Activated CD8-positive, alpha-beta T cell treated with anti-CD3 and anti-CD28 coated beads, Interleukin-2, amount 10 ng/mL, durations not matched to agents 7 days and 5 days (primary cell): ENCODE data around the gene PALD1. TPM values are rescaled to one million over a fixed set of nuclear protein-coding genes. Genes with fewer than 3 reads are reported as not detected.

Experiments
- ATAC-seq: fragments of 150-1000 bp; cut with Tn5 transposase; one replicate; pipeline ENCODE4 v1.10.0; 2021; ENCODE audit warnings: moderate library complexity
- CTCF ChIA-PET: fragments of 350-600 bp; sonication (Branson Sonifier 250); formaldehyde crosslinking; loops from one replicate; lab custom pipeline; 2021; ENCODE audit warnings: antibody characterized with exemption; lab: Charles Lee
- POLR2A ChIA-PET: fragments of 350-600 bp; sonication (Branson Sonifier 250); formaldehyde crosslinking; loops from one replicate; lab custom pipeline; 2021; ENCODE audit warnings: antibody characterized with exemption; lab: Charles Lee
- DNase-seq: peaks from one replicate; pipeline ENCODE4 v3.0.0-alpha.2; 2020
- H3K27ac Mint-ChIP-seq: one replicate; pipeline ENCODE4 v1.8.0; 2021; ENCODE audit warnings: mild to moderate bottlenecking, mixed read lengths
- H3K27me3 Mint-ChIP-seq: one replicate; pipeline ENCODE4 v1.8.0; 2021; ENCODE audit warnings: low read depth, mixed read lengths
- H3K36me3 Mint-ChIP-seq: one replicate; pipeline ENCODE4 v1.8.0; 2021; ENCODE audit warnings: low read depth, mixed read lengths
- H3K4me1 Mint-ChIP-seq: one replicate; pipeline ENCODE4 v1.8.0; 2021; ENCODE audit warnings: low read depth, mixed read lengths
- H3K4me3 Mint-ChIP-seq: one replicate; pipeline ENCODE4 v1.8.0; 2021; ENCODE audit warnings: mild to moderate bottlenecking, mixed read lengths
- H3K9me3 Mint-ChIP-seq: one replicate; pipeline ENCODE4 v1.8.0; 2022; ENCODE audit warnings: mixed read lengths; ENCODE audit not compliant: insufficient read depth
- total RNA-seq, 2 experiments: library from RNA; stranded (reverse); gene quantifications; one replicate each; pipeline ENCODE4 v1.2.3, GENCODE V29; 2021

PALD1 gene
- total RNA-seq, 2 experiments from 2014 or later = 6.2 to 6.5 TPM

DNA sequence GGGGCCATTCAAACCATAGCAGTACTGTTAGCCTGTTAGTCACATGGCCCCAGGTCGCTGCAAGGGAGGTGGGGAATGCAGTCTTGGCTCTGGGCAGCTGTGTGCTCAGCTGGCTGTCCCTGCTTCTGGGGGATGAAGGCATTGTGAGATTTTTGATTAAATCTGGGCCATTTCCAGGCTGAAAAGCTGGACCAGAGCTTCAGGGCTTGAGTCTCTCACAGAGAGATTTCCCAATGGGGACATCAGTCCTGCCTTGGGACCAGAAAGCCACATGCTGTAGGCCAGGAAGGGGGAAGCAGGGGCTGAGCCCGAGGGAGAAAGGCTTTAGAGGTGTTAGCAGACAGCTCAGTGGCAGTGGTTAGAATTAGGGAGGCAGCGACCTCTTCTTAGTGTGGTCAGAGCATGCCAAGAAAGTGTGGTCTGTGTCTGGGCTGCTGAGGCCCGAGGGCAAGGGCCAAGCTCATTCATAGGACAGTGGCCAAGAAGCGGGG is 33.6 kb downstream of the PALD1 start:
- ATAC-seq (no peak), DNase-seq (no peak)
- H3K4me3 Mint-ChIP-seq = no peak overlapping the region
- CTCF ChIA-PET = interaction anchor here (1.5 kb wide), 1 partner anchor 18 kb away, joined by 5 read pairs; no protein-coding TSS in a partner anchor
- H3K4me1 Mint-ChIP-seq = peaks cover 3% of the 10 kb centered on the region
- POLR2A ChIA-PET = no interaction called here
- no peaks in the 10 kb centered on the region for H3K36me3 Mint-ChIP-seq
- H3K27me3 Mint-ChIP-seq = peaks cover 5% of the 10 kb centered on the region
- no peak overlapping the region for H3K27ac Mint-ChIP-seq
- H3K9me3 Mint-ChIP-seq = no peaks in the 10 kb centered on the region

DNA sequence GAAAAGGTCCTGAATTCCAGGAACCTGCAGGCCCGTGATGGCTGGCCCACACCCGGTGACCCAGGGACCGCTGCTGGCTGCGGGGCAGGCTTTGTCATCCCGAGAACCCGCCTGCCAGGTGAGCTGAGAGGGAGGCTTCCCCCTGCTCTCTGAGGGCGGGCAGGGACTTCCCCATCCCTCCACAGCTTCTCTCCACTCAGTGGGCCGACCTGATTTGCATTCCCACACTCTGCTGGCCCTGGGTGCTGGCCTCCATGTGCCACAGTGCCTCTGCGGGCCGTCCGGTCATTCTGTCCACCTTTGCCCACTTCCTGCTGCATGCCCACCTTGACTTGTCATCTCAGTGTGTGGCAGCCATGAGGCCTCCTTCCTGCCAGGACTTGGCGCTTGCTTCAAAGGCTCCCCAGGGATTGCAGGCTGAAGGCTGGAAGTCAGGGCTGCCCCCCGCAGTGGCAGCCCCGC is 35.3 kb downstream of the PALD1 start:
- ATAC-seq (no peak), DNase-seq (no peak)
- peaks cover 3% of the 10 kb centered on the region for H3K4me1 Mint-ChIP-seq
- ChIA-PET CTCF (no interaction called here), POLR2A (no interaction called here)
- H3K36me3 Mint-ChIP-seq = no peaks in the 10 kb centered on the region
- H3K27ac Mint-ChIP-seq = no peak overlapping the region
- no peak overlapping the region for H3K4me3 Mint-ChIP-seq
- no peaks in the 10 kb centered on the region for H3K9me3 Mint-ChIP-seq
- peaks cover 5% of the 10 kb centered on the region for H3K27me3 Mint-ChIP-seq

DNA sequence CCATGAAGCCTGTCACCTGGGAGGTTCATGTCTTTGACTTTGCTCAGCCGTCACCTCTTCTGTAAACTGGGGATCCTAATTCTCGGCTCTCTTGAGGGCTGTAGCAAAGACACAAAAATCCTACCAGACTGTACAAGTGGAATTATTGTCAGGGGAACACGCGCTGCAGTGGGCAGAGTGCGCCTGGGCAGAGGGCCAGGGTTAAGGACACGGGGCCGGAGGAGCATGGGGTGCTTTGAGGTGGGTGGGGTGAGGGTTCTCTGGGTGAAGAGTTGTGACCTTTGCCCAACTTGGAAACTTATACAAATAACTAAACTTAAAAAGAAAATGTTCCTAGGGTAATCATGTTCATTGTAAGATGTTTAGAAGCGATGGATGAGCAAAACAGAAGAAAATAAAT is 36.0 kb downstream of the PALD1 start:
- POLR2A ChIA-PET = no interaction called here
- no peak overlapping the region for H3K4me3 Mint-ChIP-seq
- ATAC-seq (no peak), DNase-seq (no peak)
- no peaks in the 10 kb centered on the region for H3K9me3 Mint-ChIP-seq
- CTCF ChIA-PET = interaction anchor here (1.0 kb wide), 1 partner anchor 45 kb away, joined by 3 read pairs; no protein-coding TSS in a partner anchor
- H3K36me3 Mint-ChIP-seq = no peaks in the 10 kb centered on the region
- peak overlapping the region; percentile 55 for H3K27ac Mint-ChIP-seq
- H3K4me1 Mint-ChIP-seq = peaks cover 3% of the 10 kb centered on the region
- peaks cover 5% of the 10 kb centered on the region for H3K27me3 Mint-ChIP-seq

DNA sequence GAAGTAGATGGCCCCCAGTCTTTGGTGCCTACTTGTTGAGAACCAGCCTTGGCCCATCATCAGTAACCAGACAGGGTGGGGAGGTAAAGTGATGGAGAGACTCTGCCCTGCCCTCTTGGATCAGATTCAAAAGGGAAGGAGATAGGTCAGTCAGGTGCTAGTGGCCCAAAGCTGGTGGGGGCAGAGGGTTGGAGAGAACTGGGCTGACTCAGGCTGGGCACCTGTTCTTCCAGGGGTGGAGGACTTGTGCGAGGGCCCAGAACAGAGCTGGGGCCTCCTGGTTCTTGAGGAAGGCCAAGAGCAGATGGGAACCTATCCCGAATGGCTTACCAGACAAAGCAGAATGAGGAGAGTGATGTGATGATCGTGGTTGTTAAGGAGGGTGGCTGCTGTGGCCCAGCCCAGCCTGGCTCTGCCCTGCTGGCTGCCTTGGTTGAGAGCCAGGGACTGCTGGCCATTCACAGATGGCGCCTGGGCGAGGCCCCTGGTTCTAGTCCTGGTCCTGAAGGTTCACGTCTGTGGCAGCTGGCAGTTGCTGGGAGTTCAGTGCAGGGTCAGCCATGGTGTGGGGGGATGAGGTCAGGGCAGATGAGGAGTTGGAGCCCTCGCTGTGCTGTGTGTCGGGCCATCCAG is 36.6 kb downstream of the PALD1 start:
- Mint-ChIP-seq H3K27me3 (peaks cover 5% of the 10 kb centered on the region), H3K9me3 (no peaks in the 10 kb centered on the region), H3K27ac (no peak overlapping the region), H3K36me3 (no peaks in the 10 kb centered on the region), H3K4me1 (peaks cover 3% of the 10 kb centered on the region), H3K4me3 (no peak overlapping the region)
- ChIA-PET POLR2A (no interaction called here), CTCF (interaction anchor here (1.0 kb wide), 1 partner anchor 44 kb away, joined by 3 read pairs; no protein-coding TSS in a partner anchor)
- ATAC-seq (no peak), DNase-seq (no peak)

DNA sequence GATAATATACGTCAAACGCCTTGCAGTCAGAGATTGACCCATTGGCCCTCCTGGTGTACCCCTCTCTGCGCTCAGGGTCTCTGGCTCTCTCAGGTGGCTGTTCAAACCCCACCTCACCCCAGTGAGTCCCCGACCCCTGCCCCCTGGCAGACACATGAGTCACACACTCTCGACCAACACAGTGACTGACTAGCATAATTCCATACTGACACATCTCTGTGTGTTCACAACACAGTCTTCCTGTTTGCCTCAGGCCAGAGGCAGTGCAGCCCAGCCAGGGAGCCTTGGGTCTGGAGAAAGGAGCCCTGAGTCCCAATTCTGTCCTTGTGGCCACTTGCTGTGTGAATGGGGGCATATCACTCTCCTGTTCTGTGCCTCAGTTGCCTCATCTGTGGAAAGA is 40.1 kb downstream of the PALD1 start:
- Mint-ChIP-seq H3K27ac (no peak overlapping the region), H3K36me3 (no peaks in the 10 kb centered on the region), H3K27me3 (peaks cover 2% of the 10 kb centered on the region), H3K9me3 (no peaks in the 10 kb centered on the region), H3K4me1 (peaks cover 4% of the 10 kb centered on the region), H3K4me3 (no peak overlapping the region)
- ChIA-PET POLR2A (no interaction called here), CTCF (no interaction called here)
- DNase-seq = no peak
- ATAC-seq = no peak

DNA sequence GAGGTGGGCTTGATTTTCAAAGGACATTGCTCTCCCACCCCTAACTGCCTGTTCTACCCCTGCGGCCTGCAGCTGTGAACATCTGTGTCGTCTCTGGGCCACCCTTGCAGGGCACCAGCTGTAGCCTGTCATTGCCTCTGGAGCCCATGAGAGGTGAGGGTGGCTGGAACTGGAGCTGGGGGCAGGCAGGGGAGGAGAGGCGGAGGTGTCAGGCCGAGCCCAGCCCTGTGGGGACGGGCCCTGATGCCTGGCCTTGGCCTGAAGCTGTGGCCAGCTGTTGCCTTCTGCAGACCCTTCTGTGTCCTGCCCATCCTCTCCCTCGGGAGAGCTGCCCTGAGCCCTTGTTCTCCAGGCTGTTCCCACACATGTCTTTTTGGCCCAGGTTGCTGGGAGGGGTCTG is 44.5 kb downstream of the PALD1 start:
- H3K4me3 Mint-ChIP-seq = no peak overlapping the region
- POLR2A ChIA-PET = no interaction called here
- CTCF ChIA-PET = interaction anchor here (1.6 kb wide), 1 partner anchor 15 kb away, joined by 4 read pairs; no protein-coding TSS in a partner anchor
- no peaks in the 10 kb centered on the region for H3K27me3 Mint-ChIP-seq
- H3K36me3 Mint-ChIP-seq = no peaks in the 10 kb centered on the region
- ATAC-seq = no peak
- H3K4me1 Mint-ChIP-seq = peaks cover 4% of the 10 kb centered on the region
- no peak for DNase-seq
- no peak overlapping the region for H3K27ac Mint-ChIP-seq
- H3K9me3 Mint-ChIP-seq = no peaks in the 10 kb centered on the region

DNA sequence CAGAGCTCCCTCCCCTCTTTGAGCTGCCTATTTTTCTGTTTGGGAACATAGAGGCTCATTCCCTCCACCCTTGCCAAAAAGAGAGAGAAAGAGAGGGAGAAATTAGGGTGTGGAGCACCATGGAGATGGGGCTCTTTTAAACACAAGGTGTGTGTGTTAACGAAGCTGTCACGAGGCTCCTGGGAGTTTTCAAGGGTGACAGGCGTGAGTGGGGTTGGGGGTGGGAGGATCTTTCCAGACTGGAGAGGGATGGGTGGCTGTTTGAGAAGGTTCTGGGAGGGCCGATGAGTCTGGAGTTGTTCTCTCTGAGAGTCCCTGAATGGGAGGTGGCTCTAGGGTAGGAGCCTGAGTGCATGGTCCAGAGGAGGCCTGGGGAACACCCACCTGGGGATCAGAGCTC is 45.0 kb downstream of the PALD1 start:
- ChIA-PET CTCF (interaction anchor here (1.6 kb wide), 2 partner anchors 15 to 35 kb away, joined by 4 read pairs; no protein-coding TSS in a partner anchor), POLR2A (no interaction called here)
- no peak for ATAC-seq

DNA sequence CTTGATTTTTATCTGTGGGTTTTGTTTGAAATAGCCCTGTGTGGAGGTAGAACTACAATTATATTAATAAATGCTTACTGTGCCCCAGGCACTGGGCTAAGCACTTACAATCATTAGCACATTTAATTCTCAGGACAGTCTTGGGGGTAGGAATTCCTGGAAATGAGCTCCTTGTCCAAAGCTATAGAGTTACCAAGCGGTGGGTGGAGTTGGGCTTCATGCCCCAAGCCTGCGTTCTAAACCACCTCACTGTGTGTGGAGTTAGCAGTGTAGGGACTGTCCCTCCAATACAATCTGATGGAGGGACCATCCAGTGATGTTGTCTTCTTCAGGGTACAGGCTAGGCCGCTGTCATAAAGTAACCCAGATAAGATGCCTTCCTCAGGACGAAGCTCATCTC is 49.7 kb downstream of the PALD1 start:
- ATAC-seq (no peak), DNase-seq (no peak)
- no peaks in the 10 kb centered on the region for H3K9me3 Mint-ChIP-seq
- POLR2A ChIA-PET = no interaction called here
- CTCF ChIA-PET = interaction anchor here (1.0 to 1.2 kb wide), 3 partner anchors 9 to 67 kb away, joined by 3 to 4 read pairs (median 3); no protein-coding TSS in a partner anchor
- no peaks in the 10 kb centered on the region for H3K27me3 Mint-ChIP-seq
- H3K36me3 Mint-ChIP-seq = no peaks in the 10 kb centered on the region
- H3K4me1 Mint-ChIP-seq = peaks cover 7% of the 10 kb centered on the region
- no peak overlapping the region for H3K27ac Mint-ChIP-seq
- no peak overlapping the region for H3K4me3 Mint-ChIP-seq

More for the DNA sequence above, 45.0 kb downstream of the PALD1 start:
- Mint-ChIP-seq H3K9me3 (no peaks in the 10 kb centered on the region), H3K27me3 (no peaks in the 10 kb centered on the region), H3K27ac (no peak overlapping the region), H3K4me3 (no peak overlapping the region), H3K4me1 (peaks cover 4% of the 10 kb centered on the region), H3K36me3 (no peaks in the 10 kb centered on the region)
- DNase-seq = no peak

DNA sequence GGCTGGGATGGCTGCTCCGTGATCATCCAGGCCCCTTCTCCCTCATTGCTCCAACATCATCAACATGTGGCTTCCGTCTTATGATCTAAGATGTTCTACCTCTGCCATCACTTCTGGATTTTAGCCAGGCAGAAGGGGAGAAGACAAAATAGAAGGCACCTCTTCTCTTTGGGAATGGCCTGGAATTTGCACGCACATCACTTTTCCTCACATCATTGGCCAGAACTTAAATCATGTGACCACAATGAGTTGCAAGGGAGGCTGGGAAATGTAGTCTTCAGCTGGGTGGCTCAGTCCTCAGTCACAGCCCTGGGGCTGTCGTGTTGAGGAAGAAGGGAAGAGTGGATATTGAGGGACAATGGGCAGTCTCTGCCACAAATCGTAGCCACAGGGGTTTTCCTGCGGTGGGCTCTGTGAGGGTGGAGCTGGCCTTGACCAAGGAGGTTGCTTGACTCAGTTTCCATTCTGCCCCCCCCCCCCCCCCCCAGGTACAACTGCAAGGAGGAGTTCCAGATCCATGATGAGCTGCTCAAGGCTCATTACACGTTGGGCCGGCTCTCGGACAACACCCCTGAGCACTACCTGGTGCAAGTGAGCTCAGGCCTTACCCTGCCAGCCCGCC is 50.3 kb downstream of the PALD1 start:
- CTCF ChIA-PET = interaction anchor here (0.7 to 1.2 kb wide), 4 partner anchors 9 to 379 kb away, joined by 3 to 4 read pairs (median 3); no protein-coding TSS in a partner anchor
- no peaks in the 10 kb centered on the region for H3K9me3 Mint-ChIP-seq
- no peaks in the 10 kb centered on the region for H3K27me3 Mint-ChIP-seq
- DNase-seq = no peak
- peaks cover 7% of the 10 kb centered on the region for H3K4me1 Mint-ChIP-seq
- no peaks in the 10 kb centered on the region for H3K36me3 Mint-ChIP-seq
- H3K4me3 Mint-ChIP-seq = no peak overlapping the region
- H3K27ac Mint-ChIP-seq = no peak overlapping the region
- POLR2A ChIA-PET = no interaction called here
- no peak for ATAC-seq

DNA sequence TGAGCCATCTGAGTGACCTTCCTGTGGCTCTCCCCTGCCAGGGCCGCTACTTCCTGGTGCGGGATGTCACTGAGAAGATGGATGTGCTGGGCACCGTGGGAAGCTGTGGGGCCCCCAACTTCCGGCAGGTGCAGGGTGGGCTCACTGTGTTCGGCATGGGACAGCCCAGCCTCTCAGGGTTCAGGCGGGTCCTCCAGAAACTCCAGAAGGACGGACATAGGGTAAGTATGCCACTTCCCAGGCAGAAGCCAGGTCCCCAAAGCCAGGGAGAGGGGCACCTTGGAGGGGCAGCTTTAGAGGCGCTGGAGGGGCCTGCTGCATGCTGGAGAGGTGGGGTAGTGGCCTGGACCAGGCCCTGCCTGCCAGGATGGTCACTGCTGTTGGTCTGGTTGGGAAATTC is 51.3 kb downstream of the PALD1 start:
- H3K36me3 Mint-ChIP-seq = no peaks in the 10 kb centered on the region
- POLR2A ChIA-PET = no interaction called here
- H3K4me3 Mint-ChIP-seq = no peak overlapping the region
- H3K4me1 Mint-ChIP-seq = peaks cover 7% of the 10 kb centered on the region
- no peak overlapping the region for H3K27ac Mint-ChIP-seq
- CTCF ChIA-PET = interaction anchor here (0.8 to 2.9 kb wide), 5 partner anchors 11 to 308 kb away, joined by 3 to 12 read pairs (median 3); no protein-coding TSS in a partner anchor
- H3K27me3 Mint-ChIP-seq = no peaks in the 10 kb centered on the region
- DNase-seq = no peak
- no peak for ATAC-seq
- H3K9me3 Mint-ChIP-seq = no peaks in the 10 kb centered on the region

DNA sequence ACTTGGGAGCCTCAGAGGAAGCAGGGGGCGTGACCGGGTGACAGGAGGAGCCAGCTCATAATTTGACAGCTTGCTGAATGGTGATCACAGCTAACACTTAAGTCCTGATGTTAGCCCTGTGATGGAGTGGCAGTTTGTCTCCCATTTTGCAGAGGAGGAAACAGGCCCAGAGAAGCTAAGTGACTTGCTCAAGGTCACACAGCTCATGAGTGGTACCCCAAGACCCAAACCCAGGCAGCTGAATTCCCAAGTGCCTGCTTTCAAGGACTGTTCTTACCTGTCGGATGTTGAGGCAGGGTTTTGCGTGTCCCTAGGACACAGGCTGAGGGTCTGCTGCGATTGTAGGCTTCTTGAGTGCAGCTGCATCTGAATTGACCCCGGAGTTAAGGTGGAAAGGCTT is 51.7 kb downstream of the PALD1 start:
- Mint-ChIP-seq H3K27me3 (no peaks in the 10 kb centered on the region), H3K27ac (no peak overlapping the region), H3K4me1 (peaks cover 7% of the 10 kb centered on the region), H3K36me3 (no peaks in the 10 kb centered on the region), H3K4me3 (no peak overlapping the region), H3K9me3 (no peaks in the 10 kb centered on the region)
- ChIA-PET POLR2A (no interaction called here), CTCF (interaction anchor here (0.8 to 2.9 kb wide), 4 partner anchors 10 to 309 kb away, joined by 3 to 12 read pairs (median 3); no protein-coding TSS in a partner anchor)
- ATAC-seq (no peak), DNase-seq (no peak)
